NCI-H510A (cell line): Measurements from ENCODE around the gene FLYWCH1.

Source experiments
- DNase-seq: peaks from one replicate; lab custom pipeline; 2025; lab: John Stamatoyannopoulos, UW

The FLYWCH1 gene

GRCh38 chr16:2968738-2969544, 57.2 kb downstream of the FLYWCH1 start, which contains the start of gene PAQR4:
TSS of gene PAQR4 (plus strand) at chr16:2969348. CDS start at chr16:2969675, 327 bp downstream.
- peak; percentile 63 for DNase-seq

- DNase-seq, result no peak
These were observed 58.1 kb downstream of the FLYWCH1 start for GRCh38 chr16:2969545-2970521.

- no peak for DNase-seq
These were observed 58.8 kb downstream of the FLYWCH1 start for GRCh38 chr16:2970563-2970962.

- no peak for DNase-seq
These were observed 59.6 kb downstream of the FLYWCH1 start for GRCh38 chr16:2971134-2971984.

- no peak for DNase-seq
These were observed 60.5 kb downstream of the FLYWCH1 start for GRCh38 chr16:2971985-2972784.

GRCh38 chr16:2973093-2973492, 61.4 kb downstream of the FLYWCH1 start:
- DNase-seq, result no peak

- no peak for DNase-seq
These were observed 62.0 kb downstream of the FLYWCH1 start for GRCh38 chr16:2973605-2974318.

- no peak for DNase-seq
These were observed 62.8 kb downstream of the FLYWCH1 start for GRCh38 chr16:2974319-2975056.

- no peak for DNase-seq
These were observed 63.5 kb downstream of the FLYWCH1 start for GRCh38 chr16:2975161-2975795.

GRCh38 chr16:2976201-2976600, 64.5 kb downstream of the FLYWCH1 start:
- no peak for DNase-seq

- no peak for DNase-seq
These were observed 64.9 kb downstream of the FLYWCH1 start for GRCh38 chr16:2976673-2977072.

GRCh38 chr16:2977440-2977839, 65.7 kb downstream of the FLYWCH1 start:
- no peak for DNase-seq

- no peak for DNase-seq
These were observed 68.0 kb downstream of the FLYWCH1 start for GRCh38 chr16:2979669-2980226.

GRCh38 chr16:2980227-2981176, 68.8 kb downstream of the FLYWCH1 start, which contains the start of gene PKMYT1:
TSS of gene PKMYT1 (minus strand) at chr16:2980446. CDS start at chr16:2979657, 789 bp downstream.
- DNase-seq, result peak; percentile 62

GRCh38 chr16:2981177-2981898, 69.6 kb downstream of the FLYWCH1 start:
- no peak for DNase-seq

- DNase-seq, result no peak
These were observed 70.1 kb downstream of the FLYWCH1 start for GRCh38 chr16:2981899-2982250.

- DNase-seq, result no peak
These were observed 70.7 kb downstream of the FLYWCH1 start for GRCh38 chr16:2982402-2982801.
